Stimulated activated CD4-positive, alpha-beta T cell treated with anti-CD3 and anti-CD28 coated beads, Interleukin-1b, Interleukin-23, amount 100 ng/mL, for 48 hours (primary cell): ENCODE measurements around the gene MRTFA.
A peak's percentile ranks its signal among the peaks of the same experiment; 100 is the strongest.
"Not testable (repeated sequence)": the region's sequence is repeated elsewhere in the genome, so short reads cannot be mapped to it uniquely, and the experiment has no call there.

Experiments used
- DNase-seq: peaks from one replicate; pipeline ENCODE4 v3.0.0-alpha.2; 2020

The MRTFA gene

GRCh38 chr22:40406063-40406890, 230.2 kb downstream of the MRTFA start:
- DNase-seq = no peak

GRCh38 chr22:40405178-40406062, 231.1 kb downstream of the MRTFA start:
- DNase-seq = no peak

- DNase-seq = no peak
Observed at GRCh38 chr22:40404251-40405177, 232.0 kb downstream of the MRTFA start.

- DNase-seq = no peak
Observed at GRCh38 chr22:40403651-40404050, 232.9 kb downstream of the MRTFA start.

GRCh38 chr22:40403141-40403540, 233.4 kb downstream of the MRTFA start:
- no peak for DNase-seq

- DNase-seq = peak; percentile 28
Observed at GRCh38 chr22:40401981-40402406, 234.5 kb downstream of the MRTFA start.

- DNase-seq = peak; percentile 62
Observed at GRCh38 chr22:40401532-40401931, 235.0 kb downstream of the MRTFA start.

- DNase-seq = peak; percentile 43
Observed at GRCh38 chr22:40400159-40400558, 236.4 kb downstream of the MRTFA start.

GRCh38 chr22:40399621-40400020, 236.9 kb downstream of the MRTFA start:
- no peak for DNase-seq

GRCh38 chr22:40397396-40397795, 239.1 kb downstream of the MRTFA start:
- no peak for DNase-seq

GRCh38 chr22:40396882-40397281, 239.6 kb downstream of the MRTFA start:
- DNase-seq = no peak

- DNase-seq = no peak
Observed at GRCh38 chr22:40395607-40396006, 240.9 kb downstream of the MRTFA start.

- DNase-seq = no peak
Observed at GRCh38 chr22:40394607-40395006, 241.9 kb downstream of the MRTFA start.

GRCh38 chr22:40392618-40393017, 243.9 kb downstream of the MRTFA start:
- no peak for DNase-seq

- DNase-seq = no peak
Observed at GRCh38 chr22:40391417-40391816, 245.1 kb downstream of the MRTFA start.

- no peak for DNase-seq
Observed at GRCh38 chr22:40388231-40388630, 248.3 kb downstream of the MRTFA start.

GRCh38 chr22:40387746-40388145, 248.8 kb downstream of the MRTFA start:
- DNase-seq = no peak

GRCh38 chr22:40385036-40385782, 251.3 kb downstream of the MRTFA start:
- peak; percentile 28 for DNase-seq

GRCh38 chr22:40383905-40384304, 252.6 kb downstream of the MRTFA start:
- no peak for DNase-seq

GRCh38 chr22:40381461-40381860, 255.1 kb downstream of the MRTFA start:
- no peak for DNase-seq

GRCh38 chr22:40378448-40378847, 258.1 kb downstream of the MRTFA start:
- DNase-seq = not testable (repeated sequence)

- DNase-seq = no peak
Observed at GRCh38 chr22:40377931-40378330, 258.6 kb downstream of the MRTFA start.
